ENCODE measurements around the gene TOR1AIP1.
"Not testable (repeated sequence)": the region's sequence is repeated elsewhere in the genome, so short reads cannot be mapped to it uniquely, and the experiment has no call there.

The TOR1AIP1 gene

GRCh38 chr1:179938752-179939151 lies 56.7 kb downstream of the TOR1AIP1 start:
- no peak for DNase-seq

GRCh38 chr1:179939941-179940340 lies 57.9 kb downstream of the TOR1AIP1 start:
- DNase-seq: no peak

- no peak for DNase-seq
These were observed 59.4 kb downstream of the TOR1AIP1 start for GRCh38 chr1:179941454-179941853.

- no peak for DNase-seq
These were observed 68.6 kb downstream of the TOR1AIP1 start for GRCh38 chr1:179950651-179951050.

GRCh38 chr1:179951383-179952144 lies 69.5 kb downstream of the TOR1AIP1 start:
- no peak for DNase-seq

GRCh38 chr1:179952186-179952585 lies 70.1 kb downstream of the TOR1AIP1 start:
- no peak for DNase-seq

GRCh38 chr1:179953974-179954492 lies 71.9 kb downstream of the TOR1AIP1 start:
- DNase-seq: peak; percentile 27 to 43

- peak; percentile 96 to 98 for DNase-seq
These were observed 72.6 kb downstream of the TOR1AIP1 start, which contains the start of gene CEP350 for GRCh38 chr1:179954493-179955286. CEP350 (plus strand) TSS chr1:179954810; CDS start chr1:179986182, 31,372 bp downstream.

- DNase-seq: no peak
These were observed 73.2 kb downstream of the TOR1AIP1 start for GRCh38 chr1:179955287-179955680.

- DNase-seq: no peak
These were observed 73.6 kb downstream of the TOR1AIP1 start for GRCh38 chr1:179955731-179956130.

GRCh38 chr1:179958359-179958758 lies 76.3 kb downstream of the TOR1AIP1 start:
- DNase-seq: no peak

- DNase-seq: not testable (repeated sequence)
These were observed 80.1 kb downstream of the TOR1AIP1 start for GRCh38 chr1:179962168-179962567.

GRCh38 chr1:179966551-179966950 lies 84.5 kb downstream of the TOR1AIP1 start:
- DNase-seq: no peak

- no peak for DNase-seq
These were observed 86.4 kb downstream of the TOR1AIP1 start for GRCh38 chr1:179968284-179968993.

GRCh38 chr1:179968994-179969919 lies 87.2 kb downstream of the TOR1AIP1 start:
- DNase-seq: no peak
